Smooth muscle cell (in vitro differentiated cells): ENCODE measurements around the gene TRDN. TPM values are rescaled to one million over a fixed set of nuclear protein-coding genes. Genes with fewer than 3 reads are reported as not detected.

Experiments used
- DNase-seq: peaks from one replicate; lab custom pipeline; 2025; ENCODE audit not compliant: unreplicated experiment; lab: John Stamatoyannopoulos, UW
- H2AFZ ChIP-seq: fragments of 200-600 bp; sonication (generic); 2 replicates; pipeline ENCODE4 v1.6.0; 2016; ENCODE audit warnings: antibody characterized with exemption, low read depth, mild to moderate bottlenecking
- H3F3A ChIP-seq: fragments of 200-600 bp; sonication (generic); 2 replicates; pipeline ENCODE4 v1.6.0; 2017; ENCODE audit warnings: antibody characterized with exemption, low read depth
- H3K27ac ChIP-seq: fragments of 200-600 bp; sonication (generic); 2 replicates; pipeline ENCODE4 v1.5.1; 2016; ENCODE audit warnings: low read depth, mild to moderate bottlenecking
- H3K27me3 ChIP-seq: fragments of 200-600 bp; sonication (generic); 2 replicates; pipeline ENCODE4 v1.6.1; 2016; ENCODE audit warnings: low read depth, mild to moderate bottlenecking
- H3K36me3 ChIP-seq: fragments of 200-600 bp; sonication (generic); 2 replicates; pipeline ENCODE4 v1.5.1; 2016; ENCODE audit warnings: low read depth
- H3K4me1 ChIP-seq: fragments of 200-600 bp; sonication (generic); 2 replicates; pipeline ENCODE4 v1.5.1; 2016; ENCODE audit warnings: low read depth
- H3K4me2 ChIP-seq: fragments of 200-600 bp; sonication (generic); 2 replicates; pipeline ENCODE4 v1.6.0; 2016; ENCODE audit warnings: mild to moderate bottlenecking
- H3K4me3 ChIP-seq: fragments of 200-600 bp; sonication (generic); 2 replicates; pipeline ENCODE4 v1.5.1; 2016; ENCODE audit warnings: mild to moderate bottlenecking
- H3K79me2 ChIP-seq: fragments of 200-600 bp; sonication (generic); 2 replicates; pipeline ENCODE4 v1.6.0; 2016; ENCODE audit warnings: low read depth, mild to moderate bottlenecking
- H3K9ac ChIP-seq: fragments of 200-600 bp; sonication (generic); 2 replicates; pipeline ENCODE4 v1.6.0; 2016; ENCODE audit warnings: low read depth
- H3K9me3 ChIP-seq: fragments of 200-600 bp; sonication (generic); replicated peaks from 2 replicates; pipeline ENCODE4 v1.5.1; 2016; ENCODE audit warnings: low read depth
- H4K20me1 ChIP-seq: fragments of 200-600 bp; sonication (generic); 2 replicates; pipeline ENCODE4 v1.6.0; 2016; ENCODE audit warnings: low read depth
- WGBS: methylation state at CpG from one replicate; pipeline ENCODE4 v1.1.7; 2016; ENCODE audit warnings: low lambda C conversion rate; 5-methylcytosine and 5-hydroxymethylcytosine counted together
- polyA plus RNA-seq: library from polyadenylated mRNA; unstranded; fragments of >200 nt; fragmentation: Nextera tagmentation; extraction: Ambion mirVana; gene quantifications from 2 replicates; pipeline ENCODE4 v1.2.1, GENCODE V29; 2016
- total RNA-seq: library from RNA; depleted of rRNA; stranded (reverse); fragments of >200 nt; gene quantifications from 2 replicates; pipeline ENCODE4 v1.2.3, GENCODE V29; 2014
- TF ChIP-seq, protein P1 (sequence below): fragments of 200-600 bp; sonication (generic); IDR thresholded peaks from 2 replicates; pipeline ENCODE4 v1.5.1; 2017; ENCODE audit warnings: borderline replicate concordance, mild to moderate bottlenecking, antibody characterized with exemption; ENCODE audit not compliant: insufficient read depth, poor library complexity, severe bottlenecking

Gene TRDN
- total and polyA plus RNA-seq, 2 experiments from 2014 or later, result 0.14 TPM; not detected in 1

DNA sequence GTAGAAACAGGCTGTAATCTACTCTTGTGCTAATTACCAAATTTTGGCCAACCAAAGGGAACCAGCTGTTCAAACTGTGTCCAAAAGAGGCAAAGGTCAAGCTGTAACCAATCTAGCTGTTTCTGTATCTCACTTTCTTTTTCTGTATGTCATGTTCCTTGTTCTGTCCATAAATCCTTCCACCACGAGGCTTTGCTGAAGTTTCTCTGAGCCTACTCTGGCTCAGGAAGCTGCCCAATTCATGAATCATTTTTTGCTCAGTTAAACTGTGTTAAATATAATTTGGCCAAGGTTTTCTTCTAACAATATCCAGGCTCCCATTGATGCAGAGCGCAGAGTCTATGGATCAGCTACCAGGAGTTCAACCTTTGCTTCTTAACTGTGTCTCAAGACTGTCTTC lies 272.8 kb downstream of the TRDN start:
- no peak overlapping the region for H3K4me2 ChIP-seq
- H3F3A ChIP-seq, result no peaks in the 10 kb centered on the region
- no peaks in the 10 kb centered on the region for H3K9me3 ChIP-seq
- H3K36me3 ChIP-seq, result no peaks in the 10 kb centered on the region
- H3K4me1 ChIP-seq, result no peaks in the 10 kb centered on the region
- no peaks in the 10 kb centered on the region for H3K27me3 ChIP-seq
- no peak overlapping the region for H3K27ac ChIP-seq
- H2AFZ ChIP-seq, result no peak overlapping the region
- H3K9ac ChIP-seq, result no peak overlapping the region
- DNase-seq, result no peak
- 84% methylated on average over 2 of the region's 2 CpGs for WGBS
- TF ChIP-seq, protein P1, sequence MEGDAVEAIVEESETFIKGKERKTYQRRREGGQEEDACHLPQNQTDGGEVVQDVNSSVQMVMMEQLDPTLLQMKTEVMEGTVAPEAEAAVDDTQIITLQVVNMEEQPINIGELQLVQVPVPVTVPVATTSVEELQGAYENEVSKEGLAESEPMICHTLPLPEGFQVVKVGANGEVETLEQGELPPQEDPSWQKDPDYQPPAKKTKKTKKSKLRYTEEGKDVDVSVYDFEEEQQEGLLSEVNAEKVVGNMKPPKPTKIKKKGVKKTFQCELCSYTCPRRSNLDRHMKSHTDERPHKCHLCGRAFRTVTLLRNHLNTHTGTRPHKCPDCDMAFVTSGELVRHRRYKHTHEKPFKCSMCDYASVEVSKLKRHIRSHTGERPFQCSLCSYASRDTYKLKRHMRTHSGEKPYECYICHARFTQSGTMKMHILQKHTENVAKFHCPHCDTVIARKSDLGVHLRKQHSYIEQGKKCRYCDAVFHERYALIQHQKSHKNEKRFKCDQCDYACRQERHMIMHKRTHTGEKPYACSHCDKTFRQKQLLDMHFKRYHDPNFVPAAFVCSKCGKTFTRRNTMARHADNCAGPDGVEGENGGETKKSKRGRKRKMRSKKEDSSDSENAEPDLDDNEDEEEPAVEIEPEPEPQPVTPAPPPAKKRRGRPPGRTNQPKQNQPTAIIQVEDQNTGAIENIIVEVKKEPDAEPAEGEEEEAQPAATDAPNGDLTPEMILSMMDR, result no peak
- H4K20me1 ChIP-seq, result no peaks in the 10 kb centered on the region
- H3K79me2 ChIP-seq, result no peaks in the 10 kb centered on the region
- no peak overlapping the region for H3K4me3 ChIP-seq

DNA sequence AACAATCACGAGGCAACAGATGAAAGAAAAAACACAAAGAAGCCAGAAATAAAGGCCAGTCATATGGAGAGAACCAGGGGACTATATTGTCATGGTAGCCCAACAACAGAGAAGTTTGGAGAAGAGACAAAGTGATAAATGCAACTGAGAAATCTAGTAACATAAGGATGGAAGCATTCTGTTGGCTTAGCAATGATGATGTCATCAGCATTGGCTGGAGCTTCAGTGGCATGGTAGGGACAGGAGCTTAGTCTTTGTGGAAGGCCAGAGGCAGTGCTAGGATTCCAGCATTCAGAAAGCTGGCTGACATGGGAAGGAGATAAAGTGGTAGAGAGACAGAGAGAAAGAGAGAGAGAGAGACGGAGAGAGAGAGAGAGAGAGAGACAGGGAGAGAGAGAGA lies 276.4 kb downstream of the TRDN start:
- DNase-seq, result no peak
- H3F3A ChIP-seq, result no peaks in the 10 kb centered on the region
- no peaks in the 10 kb centered on the region for H3K27me3 ChIP-seq
- no peak overlapping the region for H3K4me3 ChIP-seq
- H3K9me3 ChIP-seq, result no peaks in the 10 kb centered on the region
- 81% methylated on average over 2 of the region's 2 CpGs for WGBS
- H3K4me2 ChIP-seq, result no peak overlapping the region
- TF ChIP-seq, protein P1, result no peak
- no peaks in the 10 kb centered on the region for H3K4me1 ChIP-seq
- no peak overlapping the region for H3K27ac ChIP-seq
- H2AFZ ChIP-seq, result no peak overlapping the region
- H3K79me2 ChIP-seq, result no peaks in the 10 kb centered on the region
- H4K20me1 ChIP-seq, result no peaks in the 10 kb centered on the region
- H3K9ac ChIP-seq, result no peak overlapping the region
- H3K36me3 ChIP-seq, result no peaks in the 10 kb centered on the region

DNA sequence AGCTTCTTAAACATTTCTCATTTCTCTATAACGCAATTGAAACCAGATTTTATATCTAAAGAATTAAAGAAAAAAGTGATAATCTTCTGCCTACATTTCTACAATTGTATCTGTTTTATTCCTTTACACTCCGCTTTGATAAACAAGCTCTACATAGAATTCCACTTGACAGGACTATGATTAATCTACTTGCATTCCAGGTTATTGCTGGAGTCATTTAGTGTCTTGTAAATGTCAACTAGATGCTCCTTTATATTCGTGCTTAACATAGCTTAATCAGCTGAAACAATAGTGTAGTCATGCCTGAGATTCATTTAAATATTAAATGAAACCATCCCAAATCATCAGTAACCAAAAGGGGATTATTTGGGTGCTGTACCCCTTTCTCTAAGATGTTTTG lies 284.0 kb downstream of the TRDN start:
- whole genome bisulfite sequencing, result 68% methylated on average over 3 of the region's 3 CpGs

DNA sequence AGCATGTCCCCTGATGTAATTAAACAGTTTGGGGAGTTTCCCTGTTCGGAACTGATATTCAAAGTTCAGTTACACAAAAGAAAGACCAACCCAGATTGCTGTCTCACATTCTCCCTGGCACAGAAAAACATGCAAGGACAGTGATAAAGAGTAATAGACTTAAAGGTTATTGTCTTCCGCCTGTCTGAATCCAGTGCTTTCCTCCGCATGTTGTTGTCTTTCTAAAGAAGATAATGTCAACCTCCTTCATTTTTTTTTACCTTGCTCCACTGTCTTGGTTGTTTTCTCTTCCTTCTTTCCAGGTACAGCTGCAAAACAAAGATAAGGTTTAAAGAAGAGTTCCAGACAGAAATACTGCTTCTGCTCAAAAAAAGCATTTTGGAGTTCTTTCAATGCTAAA lies 284.5 kb downstream of the TRDN start:
- H3K27ac ChIP-seq, result no peak overlapping the region
- no peaks in the 10 kb centered on the region for H3K79me2 ChIP-seq
- no peaks in the 10 kb centered on the region for H4K20me1 ChIP-seq
- TF ChIP-seq, protein P1, result no peak
- H3K4me1 ChIP-seq, result no peaks in the 10 kb centered on the region
- H2AFZ ChIP-seq, result no peak overlapping the region
- H3K9ac ChIP-seq, result no peak overlapping the region
- no peak for DNase-seq
- WGBS, result 84% methylated on average over 3 of the region's 3 CpGs
- no peak overlapping the region for H3K4me2 ChIP-seq
- H3F3A ChIP-seq, result no peaks in the 10 kb centered on the region
- no peaks in the 10 kb centered on the region for H3K36me3 ChIP-seq
- H3K27me3 ChIP-seq, result no peaks in the 10 kb centered on the region
- H3K4me3 ChIP-seq, result no peak overlapping the region
- no peaks in the 10 kb centered on the region for H3K9me3 ChIP-seq

More for the DNA sequence above, 284.0 kb downstream of the TRDN start:
- Histone ChIP-seq H3K27ac (no peak overlapping the region), H3K36me3 (no peaks in the 10 kb centered on the region), H3K27me3 (no peaks in the 10 kb centered on the region), H3F3A (no peaks in the 10 kb centered on the region), H3K9me3 (no peaks in the 10 kb centered on the region), H4K20me1 (no peaks in the 10 kb centered on the region), H2AFZ (no peak overlapping the region), H3K9ac (no peak overlapping the region), H3K4me2 (no peak overlapping the region), H3K4me1 (no peaks in the 10 kb centered on the region), H3K4me3 (no peak overlapping the region), H3K79me2 (no peaks in the 10 kb centered on the region)
- DNase-seq, result no peak
- TF ChIP-seq, protein P1, result no peak
